Stimulated activated CD4-positive, alpha-beta T cell treated with anti-CD3 and anti-CD28 coated beads, Interleukin-1b, Interleukin-23, amount 100 ng/mL, for 48 hours (primary cell): ENCODE results near the gene ZNF419.
"Not testable (repeated sequence)": the region's sequence is repeated elsewhere in the genome, so short reads cannot be mapped to it uniquely, and the experiment has no call there.

ENCODE experiments used
- DNase-seq: peaks from one replicate; pipeline ENCODE4 v3.0.0-alpha.2; 2020

Gene ZNF419

DNA sequence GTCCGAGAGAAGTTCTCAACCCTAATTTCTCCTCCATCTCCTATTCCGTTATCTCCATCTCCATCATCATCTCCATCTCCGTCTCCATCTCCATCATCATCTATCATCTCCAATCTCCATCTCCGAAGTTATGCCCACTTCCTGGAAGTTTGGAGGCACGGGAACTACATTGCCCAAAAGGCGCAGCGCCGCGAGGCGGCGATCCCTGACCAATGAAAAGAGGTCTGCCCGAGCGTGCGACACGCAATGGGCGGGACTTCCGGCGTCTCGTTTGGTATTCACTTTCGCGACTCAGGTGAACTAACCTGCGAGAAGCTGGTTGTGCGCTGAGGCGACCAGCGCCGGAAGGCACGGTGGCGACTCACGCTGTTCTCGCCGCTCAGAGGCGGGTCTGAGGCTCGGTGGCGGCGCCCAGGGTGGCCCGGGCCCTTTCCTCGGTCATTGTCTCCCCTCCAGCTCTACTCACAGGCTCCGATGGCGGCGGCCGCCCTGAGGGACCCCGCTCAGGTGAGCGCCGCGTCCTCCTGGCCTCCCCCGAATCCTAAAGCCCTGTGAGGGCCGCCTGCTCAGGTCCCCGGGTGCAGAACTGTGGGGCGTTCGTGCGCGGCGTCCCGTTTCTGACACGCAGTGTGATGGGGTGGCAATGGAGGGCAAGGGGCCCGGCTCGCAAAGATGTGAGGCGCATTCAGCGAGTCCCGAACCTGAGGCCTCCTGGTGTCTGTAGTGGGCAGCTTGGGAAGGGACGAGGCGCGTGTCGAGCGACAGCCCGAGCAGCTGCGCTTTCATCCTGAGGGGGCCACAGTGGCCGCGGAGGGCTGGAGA lies at the start of gene ZNF419:
ZNF419 (plus strand) TSS at position 274 of the 822 bp plus-strand sequence; CDS start at position 475, 201 bp downstream.
- peak; percentile 91 for DNase-seq

DNA sequence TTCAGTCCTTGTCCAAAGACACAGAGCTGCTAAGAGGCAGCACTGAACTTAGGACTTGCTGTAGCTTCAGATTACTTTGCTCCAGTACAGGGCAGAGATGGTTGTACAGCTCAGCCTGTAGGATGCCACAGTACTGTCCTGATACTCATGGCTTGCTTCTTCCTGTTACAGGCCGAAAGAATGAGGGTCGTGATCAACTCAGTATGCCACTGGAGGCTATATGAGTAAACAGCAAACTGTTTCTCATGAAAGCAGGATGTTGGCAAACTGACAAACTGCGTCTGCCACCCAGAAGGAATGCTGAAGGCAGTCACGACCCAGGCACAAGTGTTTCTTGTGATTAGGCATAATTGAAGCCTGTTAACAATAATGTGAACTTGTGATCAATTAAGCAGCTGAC lies 49.6 kb upstream of the ZNF419 start:
- no peak for DNase-seq

DNA sequence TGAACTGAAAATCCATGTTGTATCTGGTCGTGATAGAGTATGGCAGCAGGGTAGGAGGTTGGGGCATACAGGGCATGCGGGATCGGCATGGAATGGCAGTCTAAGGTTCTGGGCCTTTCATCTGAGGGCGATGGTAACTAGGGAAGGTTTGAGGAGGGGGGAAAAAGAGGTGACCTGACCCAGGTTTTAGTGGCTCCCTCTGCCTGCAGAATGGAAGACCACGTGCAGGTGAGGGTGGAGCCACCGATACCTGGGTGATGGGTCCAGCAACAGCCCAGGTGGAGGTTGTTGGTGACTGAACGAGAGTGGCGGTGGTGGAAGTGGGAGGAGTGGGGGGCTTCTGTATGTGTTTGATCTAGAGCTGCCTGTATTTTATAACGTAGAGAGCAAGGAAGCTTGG lies 48.6 kb upstream of the ZNF419 start:
- DNase-seq = no peak

DNA sequence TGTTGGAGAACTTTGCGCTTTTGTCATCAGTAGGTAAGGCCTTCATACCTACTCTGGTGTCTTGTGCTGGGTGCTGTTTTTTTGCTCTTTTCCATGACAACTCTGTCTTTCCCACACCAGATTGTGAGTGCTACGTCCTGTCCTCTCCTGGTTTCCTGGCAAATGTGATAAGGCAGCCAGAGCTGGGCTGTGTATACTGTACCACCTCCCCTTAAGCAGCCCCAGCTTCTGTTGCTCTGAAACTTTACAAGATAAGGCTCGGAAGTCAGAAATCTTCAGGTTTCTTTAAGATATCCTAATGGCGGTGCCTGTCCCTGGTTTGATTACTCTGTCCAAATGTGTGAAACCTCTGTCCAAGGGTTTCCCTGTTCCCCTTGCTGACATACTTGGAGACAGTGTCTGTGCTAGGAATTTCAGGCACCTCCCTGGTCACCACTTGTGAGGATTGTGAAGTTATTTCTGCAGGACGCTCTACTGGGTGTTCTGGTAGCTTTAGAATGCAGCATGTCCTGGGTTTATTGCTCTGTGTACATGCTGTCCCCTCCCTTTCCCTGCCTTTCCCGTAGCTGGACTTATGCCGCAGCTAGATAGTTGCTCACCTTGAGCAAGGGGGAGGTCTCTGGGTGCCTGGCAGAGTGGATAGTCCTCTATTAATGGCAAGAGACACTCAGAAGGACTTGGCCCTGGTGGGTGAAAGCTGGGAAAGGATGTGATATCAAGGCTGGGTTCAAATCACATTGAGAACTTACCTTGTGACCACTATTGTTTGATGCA lies 45.4 kb upstream of the ZNF419 start:
- DNase-seq = no peak

DNA sequence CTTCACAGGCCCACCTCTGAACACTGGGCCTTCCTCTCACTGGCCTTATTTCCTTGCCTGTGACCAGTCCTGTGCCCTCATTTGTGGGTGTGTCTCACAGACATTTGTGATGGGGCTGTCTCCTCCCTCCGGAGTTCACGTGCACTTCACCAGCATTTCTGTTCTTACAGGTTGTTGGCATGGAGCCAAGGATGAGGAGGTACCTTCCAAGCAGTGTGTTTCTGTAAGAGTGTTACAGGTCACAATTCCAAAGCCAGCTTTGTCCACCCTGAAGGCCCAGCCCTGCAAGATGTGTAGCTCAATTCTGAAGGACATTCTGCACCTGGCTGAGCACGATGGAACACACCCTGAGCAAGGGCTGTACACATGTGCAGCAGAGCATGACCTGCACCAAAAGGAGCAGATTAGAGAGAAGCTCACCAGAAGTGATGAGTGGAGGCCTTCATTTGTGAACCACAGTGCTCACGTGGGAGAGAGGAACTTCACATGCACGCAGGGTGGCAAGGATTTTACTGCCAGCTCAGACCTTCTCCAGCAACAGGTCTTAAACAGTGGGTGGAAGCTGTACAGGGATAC lies 44.3 kb upstream of the ZNF419 start:
- no peak for DNase-seq

DNA sequence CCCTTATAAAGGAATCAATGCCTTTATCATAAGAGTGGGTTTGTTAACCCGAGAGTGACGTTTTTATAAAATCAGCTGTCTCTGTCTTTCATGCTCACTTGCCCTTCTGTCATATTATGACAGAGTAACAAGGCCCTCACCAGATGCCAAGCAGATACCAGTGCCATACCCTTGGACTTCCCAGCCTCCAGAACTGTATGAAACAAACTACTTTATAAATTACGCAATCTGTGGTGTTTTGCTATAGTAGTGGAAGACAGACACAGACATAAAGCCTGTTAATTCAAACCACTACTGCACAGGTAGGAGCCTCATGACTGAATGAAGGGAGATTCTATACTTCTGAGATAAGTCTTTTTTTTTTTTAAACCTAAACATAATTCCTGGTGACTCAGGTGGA lies 35.2 kb upstream of the ZNF419 start:
- no peak for DNase-seq

DNA sequence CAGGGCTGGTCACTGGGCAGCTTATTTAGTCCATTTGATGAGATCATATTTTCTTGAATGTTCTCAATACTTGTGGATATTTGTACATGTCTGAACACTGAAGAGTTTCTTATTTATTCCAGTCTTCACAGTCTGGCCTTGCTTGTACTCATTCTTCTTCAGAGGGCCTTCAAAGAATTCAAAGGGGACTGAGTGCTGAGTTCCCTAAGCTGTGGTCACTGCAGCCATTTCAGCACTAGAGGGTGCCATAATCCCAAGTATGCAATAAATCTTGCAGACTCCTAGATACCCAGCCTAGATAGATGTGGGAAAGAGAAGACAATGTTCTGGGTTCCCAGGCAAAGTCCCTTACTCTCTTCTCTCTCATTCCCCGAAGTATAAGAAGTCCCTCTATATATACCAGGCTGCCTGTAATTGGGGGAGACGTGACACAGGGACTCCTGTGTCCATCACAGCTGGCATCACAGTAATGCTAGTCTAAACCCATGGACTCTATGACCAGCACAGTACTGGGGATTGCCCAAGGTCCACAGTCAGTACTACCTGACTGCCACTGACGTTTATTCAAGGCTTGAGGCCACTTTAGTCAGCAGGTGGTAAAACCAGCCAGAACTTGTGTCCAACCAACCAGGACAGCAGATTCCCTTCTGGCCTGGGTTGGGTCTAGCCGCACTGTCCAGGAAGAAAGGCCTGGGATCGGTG lies 21.7 kb upstream of the ZNF419 start:
- DNase-seq = peak; percentile 16

DNA sequence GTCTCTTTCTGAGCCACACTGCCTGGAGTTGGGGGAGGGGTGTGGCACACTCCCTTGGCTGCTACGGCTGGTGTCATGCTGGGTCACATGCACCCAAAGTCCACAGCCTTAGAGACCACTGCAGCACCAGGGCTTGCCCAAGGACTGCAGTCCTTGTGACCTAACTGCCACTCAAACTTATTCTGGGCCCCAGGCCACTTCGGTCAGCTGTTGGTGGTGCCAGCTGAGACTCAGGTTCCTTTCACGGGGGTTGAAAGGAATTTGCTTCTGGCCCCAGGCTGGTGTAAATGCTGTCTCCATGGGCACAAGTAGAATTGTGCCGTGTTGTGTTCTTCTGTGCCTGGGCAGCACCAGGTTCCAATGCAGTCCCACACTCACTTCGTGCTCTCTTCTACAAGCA lies 21.1 kb upstream of the ZNF419 start:
- DNase-seq = no peak

DNA sequence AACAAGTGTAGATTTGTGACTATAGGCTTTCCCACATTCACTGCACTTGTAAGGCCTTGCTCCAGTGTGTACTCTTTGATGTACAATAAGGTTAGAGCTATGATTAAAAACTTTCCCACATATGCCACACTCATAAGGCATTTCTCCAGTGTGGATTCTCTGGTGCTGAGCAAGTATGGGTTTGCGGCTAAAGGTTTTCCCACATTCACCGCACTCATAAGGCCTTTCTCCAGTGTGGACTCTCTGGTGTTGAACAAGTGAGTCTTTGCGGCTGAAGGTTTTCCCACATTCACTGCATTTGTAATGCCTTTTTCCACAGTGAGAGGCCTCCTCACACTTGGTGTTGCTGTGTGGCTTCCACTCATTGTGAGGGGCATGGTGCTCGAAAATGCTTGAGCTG lies 13.9 kb upstream of the ZNF419 start:
- no peak for DNase-seq

DNA sequence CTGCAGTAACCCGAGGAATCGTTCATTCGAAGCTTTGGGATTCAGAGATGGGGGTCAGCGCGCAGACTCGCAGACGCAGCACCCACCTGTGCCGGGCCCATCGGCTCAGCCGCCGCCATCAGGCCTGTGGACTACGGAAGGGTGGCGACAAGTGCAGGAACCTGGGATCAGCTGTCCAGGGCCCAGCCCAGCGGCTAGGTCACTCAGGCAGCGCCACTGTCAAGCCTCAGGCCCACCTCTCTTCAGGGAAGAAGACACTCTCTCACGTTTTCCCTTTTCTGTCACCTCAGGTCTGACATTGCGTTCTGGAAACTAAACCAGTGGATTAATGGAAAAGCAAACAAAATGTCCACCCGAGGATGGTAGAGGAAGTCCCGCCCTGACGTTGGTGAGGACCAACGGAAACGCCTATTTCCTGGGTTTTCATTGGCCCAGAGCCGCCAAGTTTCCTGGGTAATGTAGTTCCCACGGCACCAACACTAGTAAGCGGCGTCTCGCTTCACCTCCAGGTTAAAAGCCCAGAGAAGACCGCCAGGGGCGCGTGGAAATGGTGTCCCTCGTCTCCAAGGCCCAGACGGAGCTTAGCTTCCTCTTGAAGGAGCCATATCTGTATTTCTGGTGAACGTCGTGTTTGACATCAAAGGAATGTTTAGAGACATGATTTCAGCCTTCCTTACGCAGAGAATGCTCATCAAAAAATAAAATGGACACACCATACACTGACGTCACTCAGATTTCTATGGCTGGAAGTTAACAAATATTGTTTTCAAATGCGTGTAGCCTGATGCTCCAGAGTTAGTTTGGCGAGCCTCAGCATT lies 10.2 kb upstream of the ZNF419 start, which contains the start of gene ZNF772:
ZNF772 (minus strand) TSS at position 376 of the 818 bp plus-strand sequence; CDS start at position 119, 257 bp downstream.
- peak; percentile 90 for DNase-seq

DNA sequence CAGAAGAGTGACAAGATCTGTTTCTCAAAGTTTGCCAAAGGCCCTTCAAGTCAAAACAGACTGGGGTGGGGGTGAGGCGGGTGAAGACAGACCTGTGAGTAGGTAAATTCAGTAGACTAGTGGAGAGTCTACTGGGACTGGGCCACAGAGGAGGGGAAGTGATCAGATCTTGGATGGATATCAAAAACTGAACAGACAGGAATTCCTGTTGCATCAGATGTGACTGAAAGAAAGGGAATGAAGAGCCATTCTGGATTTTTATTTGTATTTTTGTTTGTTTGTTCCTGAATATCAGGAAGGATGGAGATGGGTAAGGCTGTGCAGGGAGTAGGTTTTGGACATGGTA lies 722 bp downstream of the ZNF419 start:
- not testable (repeated sequence) for DNase-seq

DNA sequence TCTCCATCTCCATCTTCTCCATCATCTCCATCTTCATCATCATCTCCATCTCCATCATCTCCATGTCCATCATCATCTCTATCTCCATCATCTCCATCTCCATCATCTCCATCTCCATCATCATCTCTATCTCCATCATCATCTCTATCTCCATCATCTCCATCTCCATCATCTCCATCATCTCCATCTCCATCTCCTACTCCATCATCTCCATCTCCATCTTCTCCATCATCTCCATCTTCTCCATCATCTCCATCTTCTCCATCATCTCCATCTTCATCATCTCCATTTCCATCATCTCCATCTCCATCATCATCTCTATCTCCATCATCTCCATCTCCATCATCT lies 11.8 kb downstream of the ZNF419 start:
- not testable (repeated sequence) for DNase-seq

DNA sequence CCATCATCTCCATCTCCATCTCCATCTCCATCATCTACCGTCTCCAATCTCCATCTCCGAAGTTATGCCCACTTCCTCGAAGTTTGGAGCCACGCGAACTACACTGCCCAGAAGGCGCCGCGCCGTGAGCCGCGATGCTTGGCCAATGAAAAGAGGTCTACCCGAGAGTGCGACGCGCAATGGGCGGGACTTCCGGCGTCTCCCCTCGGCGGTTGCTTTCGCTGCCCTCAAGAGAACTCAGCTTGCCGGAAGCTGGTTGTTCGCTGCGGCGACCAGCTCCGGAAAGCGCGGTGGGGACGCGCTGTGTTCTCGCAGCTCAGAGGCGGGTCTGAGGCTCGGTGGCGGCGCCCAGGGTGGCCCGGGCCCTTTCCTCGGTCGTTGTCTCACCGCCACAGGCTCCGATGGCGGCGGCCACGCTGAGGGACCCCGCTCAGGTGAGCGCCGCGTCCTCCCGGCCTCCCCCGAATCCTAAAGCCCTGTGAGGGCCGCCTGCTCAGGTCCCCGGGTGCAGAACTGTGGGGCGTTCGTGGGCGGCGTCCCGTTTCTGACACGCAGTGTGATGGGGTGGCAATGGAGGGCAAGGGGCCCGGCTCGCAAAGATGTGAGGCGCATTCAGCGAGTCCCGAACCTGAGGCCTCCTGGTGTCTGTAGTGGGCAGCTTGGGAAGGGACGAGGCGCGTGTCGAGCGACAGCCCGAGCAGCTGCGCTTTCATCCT lies 12.3 kb downstream of the ZNF419 start, which contains the start of gene ZNF773:
ZNF773 (plus strand) TSS at position 259 of the 716 bp plus-strand sequence; CDS start at position 402, 143 bp downstream.
- DNase-seq = peak; percentile 96

DNA sequence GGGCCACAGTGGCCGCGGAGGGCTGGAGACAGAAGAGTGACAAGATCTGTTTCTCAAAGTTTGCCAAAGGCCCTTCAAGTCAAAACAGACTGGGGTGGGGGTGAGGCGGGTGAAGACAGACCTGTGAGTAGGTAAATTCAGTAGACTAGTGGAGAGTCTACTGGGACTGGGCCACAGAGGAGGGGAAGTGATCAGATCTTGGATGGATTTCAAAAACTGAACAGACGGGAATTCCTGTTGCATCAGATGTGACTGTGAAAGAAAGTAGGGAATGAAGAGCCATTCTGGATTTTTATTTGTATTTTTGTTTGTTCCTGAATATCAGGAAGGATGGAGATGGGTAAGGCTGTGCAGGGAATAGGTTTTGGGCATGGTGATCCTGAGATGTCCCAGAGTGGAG lies 12.8 kb downstream of the ZNF419 start:
- not testable (repeated sequence) for DNase-seq

DNA sequence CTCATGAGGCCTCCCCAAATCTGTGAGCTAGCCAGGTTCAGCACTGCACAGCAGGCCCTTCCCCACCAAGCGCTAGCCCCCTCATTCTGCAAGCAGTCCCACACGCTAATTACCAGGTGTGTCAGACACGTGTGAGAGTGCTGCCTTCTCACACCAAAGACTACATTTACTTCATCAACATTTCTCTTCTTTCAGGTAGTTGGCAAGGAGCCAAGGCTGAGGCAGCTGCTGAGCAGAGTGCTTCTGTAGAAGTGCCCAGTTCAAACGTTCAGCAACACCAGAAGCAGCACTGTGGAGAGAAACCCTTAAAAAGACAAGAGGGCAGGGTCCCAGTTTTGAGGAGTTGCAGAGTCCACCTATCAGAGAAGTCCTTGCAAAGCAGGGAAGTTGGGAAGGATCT lies 18.6 kb downstream of the ZNF419 start:
- DNase-seq = no peak

DNA sequence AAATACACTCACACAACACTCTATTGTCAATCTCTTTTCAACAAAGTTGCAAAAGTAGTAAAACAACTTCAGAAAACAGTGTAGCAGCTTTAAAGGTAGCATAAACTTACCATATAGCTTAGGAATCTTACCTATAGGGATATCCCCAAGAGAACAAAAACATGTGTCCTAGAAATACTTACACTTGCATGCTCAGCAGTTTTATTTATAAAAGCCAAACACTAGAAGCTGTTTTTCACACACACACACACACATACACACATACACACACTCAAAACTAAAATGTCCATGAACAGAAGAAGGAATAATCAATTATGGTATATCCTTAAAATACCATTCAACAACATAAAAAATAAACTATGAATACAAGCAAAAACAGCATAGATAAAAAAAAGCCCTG lies 23.9 kb downstream of the ZNF419 start:
- DNase-seq = no peak

DNA sequence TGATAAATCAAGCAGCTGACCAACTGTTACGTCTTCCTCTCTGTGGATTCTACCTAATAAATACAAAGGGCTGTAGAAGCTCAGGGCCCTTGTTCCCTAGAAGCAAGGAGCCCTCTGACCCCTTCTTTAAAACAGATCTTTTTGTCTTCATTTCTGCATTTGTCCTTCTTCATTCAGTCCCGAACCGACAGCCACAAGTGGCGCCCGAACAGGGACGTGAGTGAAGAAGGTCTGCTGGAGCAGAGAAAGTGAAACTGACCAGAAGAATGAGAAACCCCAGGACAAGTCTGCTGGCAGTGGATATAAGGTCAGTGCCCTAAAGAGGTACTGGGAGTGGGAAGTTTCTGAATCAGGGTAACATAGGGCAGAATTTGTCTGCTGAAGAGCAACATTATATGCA lies 25.3 kb downstream of the ZNF419 start:
- DNase-seq = no peak

DNA sequence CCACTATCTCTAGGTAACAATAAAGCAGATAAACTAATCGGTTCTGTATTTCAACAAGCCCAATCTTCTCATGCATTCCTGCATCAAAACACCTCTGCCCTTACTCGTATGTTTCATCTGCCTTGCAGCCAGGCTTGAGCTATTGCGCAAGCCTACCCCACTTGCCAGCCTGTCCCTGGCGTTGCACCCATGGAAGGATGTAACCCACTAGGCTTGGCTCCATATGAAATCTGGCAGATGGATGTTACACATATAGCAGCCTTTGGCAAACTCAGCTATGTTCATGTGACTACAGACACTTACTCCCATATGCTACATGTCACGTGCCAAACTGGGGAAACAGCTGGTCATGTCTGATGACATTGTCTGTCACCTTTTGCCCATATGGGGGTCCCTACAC lies 27.7 kb downstream of the ZNF419 start:
- no peak for DNase-seq

DNA sequence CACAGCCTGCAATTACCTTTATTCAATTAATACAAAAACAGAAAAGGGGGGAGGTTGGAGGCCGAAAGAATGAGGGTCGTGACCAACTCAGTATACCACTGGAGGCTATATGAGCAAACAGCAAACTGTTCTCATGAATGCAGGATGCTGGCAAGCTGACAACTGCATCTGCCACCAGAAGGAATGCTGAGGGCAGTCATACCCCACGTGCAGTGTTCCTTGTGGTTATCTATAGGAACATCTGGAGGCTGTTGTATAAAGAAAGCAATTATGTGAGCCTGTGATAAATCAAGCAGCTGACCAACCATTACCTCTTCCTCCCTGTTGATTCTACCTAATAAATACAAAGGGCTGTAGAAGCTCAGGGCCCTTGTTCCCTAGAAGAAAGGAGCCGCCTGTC lies 30.5 kb downstream of the ZNF419 start:
- DNase-seq = not testable (repeated sequence)

DNA sequence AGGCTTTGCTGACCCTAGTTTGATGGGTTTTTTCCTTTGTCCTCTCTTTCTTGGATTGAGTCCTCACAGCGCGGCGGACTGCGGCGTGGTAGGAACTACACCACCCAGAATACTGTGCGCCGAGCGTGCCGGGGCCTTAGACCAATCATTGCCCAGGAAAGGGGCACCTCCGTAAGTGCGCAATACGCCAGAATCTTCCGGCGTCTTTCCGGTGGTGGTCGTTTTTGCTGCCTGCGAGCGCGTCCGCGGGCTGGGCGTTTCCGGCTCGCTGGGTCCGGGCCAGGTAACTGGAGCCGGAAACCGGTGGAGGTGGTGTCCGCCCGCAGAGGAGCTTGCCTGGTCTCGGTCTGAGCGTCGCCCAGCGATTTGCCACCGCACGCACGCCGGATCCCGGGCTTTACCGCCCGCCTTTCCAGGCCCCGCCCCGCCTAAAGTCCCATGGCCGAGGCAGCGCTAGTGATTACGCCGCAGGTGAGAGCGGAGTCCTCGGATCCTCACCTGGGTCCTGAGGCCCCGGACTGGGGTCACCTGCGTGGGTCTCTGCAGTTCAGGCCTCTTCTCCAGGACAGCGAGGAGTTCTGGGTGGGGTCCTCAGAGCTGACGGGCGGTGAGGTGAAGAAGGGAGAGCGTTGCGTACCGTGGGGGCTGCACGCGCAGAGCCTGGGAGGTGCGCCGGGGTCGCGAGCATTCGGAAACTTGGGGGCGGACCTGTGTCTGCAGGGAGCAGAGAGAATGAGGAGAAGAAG lies 39.8 kb downstream of the ZNF419 start, which contains the start of gene ZNF549:
ZNF549 (plus strand) TSS at position 221 of the 746 bp plus-strand sequence; CDS start at position 439, 218 bp downstream.
- peak; percentile 90 for DNase-seq
